ENCODE results near the gene PIM1.

DNA sequence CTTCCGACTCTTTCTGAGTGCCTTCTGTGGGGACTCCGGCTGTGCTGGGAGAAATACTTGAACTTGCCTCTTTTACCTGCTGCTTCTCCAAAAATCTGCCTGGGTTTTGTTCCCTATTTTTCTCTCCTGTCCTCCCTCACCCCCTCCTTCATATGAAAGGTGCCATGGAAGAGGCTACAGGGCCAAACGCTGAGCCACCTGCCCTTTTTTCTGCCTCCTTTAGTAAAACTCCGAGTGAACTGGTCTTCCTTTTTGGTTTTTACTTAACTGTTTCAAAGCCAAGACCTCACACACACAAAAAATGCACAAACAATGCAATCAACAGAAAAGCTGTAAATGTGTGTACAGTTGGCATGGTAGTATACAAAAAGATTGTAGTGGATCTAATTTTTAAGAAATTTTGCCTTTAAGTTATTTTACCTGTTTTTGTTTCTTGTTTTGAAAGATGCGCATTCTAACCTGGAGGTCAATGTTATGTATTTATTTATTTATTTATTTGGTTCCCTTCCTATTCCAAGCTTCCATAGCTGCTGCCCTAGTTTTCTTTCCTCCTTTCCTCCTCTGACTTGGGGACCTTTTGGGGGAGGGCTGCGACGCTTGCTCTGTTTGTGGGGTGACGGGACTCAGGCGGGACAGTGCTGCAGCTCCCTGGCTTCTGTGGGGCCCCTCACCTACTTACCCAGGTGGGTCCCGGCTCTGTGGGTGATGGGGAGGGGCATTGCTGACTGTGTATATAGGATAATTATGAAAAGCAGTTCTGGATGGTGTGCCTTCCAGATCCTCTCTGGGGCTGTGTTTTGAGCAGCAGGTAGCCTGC is 4.8 kb downstream of the PIM1 start:
- TF ChIP-seq CEBPB (IDR thresholded peaks at IDR 0.05) (no peak), RAD21 (IDR thresholded peaks at IDR 0.05; ENCODE audit: low read depth) (no peak), CREB1 (IDR thresholded peaks at IDR 0.05; ENCODE audit: low read depth) (no peak), TAF1 (IDR thresholded peaks at IDR 0.05; ENCODE audit: low read depth) (no peak), TEAD4 (IDR thresholded peaks at IDR 0.05) (no peak), EP300 (IDR thresholded peaks at IDR 0.05; ENCODE audit: borderline replicate concordance) (no peak), TCF12 (IDR thresholded peaks at IDR 0.05; ENCODE audit: low read depth) (no peak), FOXM1 (IDR thresholded peaks at IDR 0.05; ENCODE audit: borderline replicate concordance, low read depth) (no peak)
- TF ChIP-seq, protein P1, sequence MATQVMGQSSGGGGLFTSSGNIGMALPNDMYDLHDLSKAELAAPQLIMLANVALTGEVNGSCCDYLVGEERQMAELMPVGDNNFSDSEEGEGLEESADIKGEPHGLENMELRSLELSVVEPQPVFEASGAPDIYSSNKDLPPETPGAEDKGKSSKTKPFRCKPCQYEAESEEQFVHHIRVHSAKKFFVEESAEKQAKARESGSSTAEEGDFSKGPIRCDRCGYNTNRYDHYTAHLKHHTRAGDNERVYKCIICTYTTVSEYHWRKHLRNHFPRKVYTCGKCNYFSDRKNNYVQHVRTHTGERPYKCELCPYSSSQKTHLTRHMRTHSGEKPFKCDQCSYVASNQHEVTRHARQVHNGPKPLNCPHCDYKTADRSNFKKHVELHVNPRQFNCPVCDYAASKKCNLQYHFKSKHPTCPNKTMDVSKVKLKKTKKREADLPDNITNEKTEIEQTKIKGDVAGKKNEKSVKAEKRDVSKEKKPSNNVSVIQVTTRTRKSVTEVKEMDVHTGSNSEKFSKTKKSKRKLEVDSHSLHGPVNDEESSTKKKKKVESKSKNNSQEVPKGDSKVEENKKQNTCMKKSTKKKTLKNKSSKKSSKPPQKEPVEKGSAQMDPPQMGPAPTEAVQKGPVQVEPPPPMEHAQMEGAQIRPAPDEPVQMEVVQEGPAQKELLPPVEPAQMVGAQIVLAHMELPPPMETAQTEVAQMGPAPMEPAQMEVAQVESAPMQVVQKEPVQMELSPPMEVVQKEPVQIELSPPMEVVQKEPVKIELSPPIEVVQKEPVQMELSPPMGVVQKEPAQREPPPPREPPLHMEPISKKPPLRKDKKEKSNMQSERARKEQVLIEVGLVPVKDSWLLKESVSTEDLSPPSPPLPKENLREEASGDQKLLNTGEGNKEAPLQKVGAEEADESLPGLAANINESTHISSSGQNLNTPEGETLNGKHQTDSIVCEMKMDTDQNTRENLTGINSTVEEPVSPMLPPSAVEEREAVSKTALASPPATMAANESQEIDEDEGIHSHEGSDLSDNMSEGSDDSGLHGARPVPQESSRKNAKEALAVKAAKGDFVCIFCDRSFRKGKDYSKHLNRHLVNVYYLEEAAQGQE (IDR thresholded peaks at IDR 0.05; ENCODE audit: low read depth): no peak
